GM19238 (cell line): ENCODE data around the gene SLC17A1.
A peak's percentile ranks its signal among the peaks of the same experiment; 100 is the strongest.

ENCODE experiments used
- DNase-seq: peaks from one replicate; pipeline ENCODE4 v3.0.0; 2011; ENCODE audit warnings: low spot score; ENCODE audit not compliant: insufficient read length

SLC17A1 gene

GRCh38 chr6:25833136-25833535 is 1.3 kb upstream of the SLC17A1 start:
- DNase-seq, result no peak

- no peak for DNase-seq
Measured at GRCh38 chr6:25832670-25833069, 818 bp upstream of the SLC17A1 start.

GRCh38 chr6:25832307-25832662 is 433 bp upstream of the SLC17A1 start:
- DNase-seq, result no peak

- no peak for DNase-seq
Measured at GRCh38 chr6:25830458-25830857, 1.4 kb downstream of the SLC17A1 start.

DNA sequence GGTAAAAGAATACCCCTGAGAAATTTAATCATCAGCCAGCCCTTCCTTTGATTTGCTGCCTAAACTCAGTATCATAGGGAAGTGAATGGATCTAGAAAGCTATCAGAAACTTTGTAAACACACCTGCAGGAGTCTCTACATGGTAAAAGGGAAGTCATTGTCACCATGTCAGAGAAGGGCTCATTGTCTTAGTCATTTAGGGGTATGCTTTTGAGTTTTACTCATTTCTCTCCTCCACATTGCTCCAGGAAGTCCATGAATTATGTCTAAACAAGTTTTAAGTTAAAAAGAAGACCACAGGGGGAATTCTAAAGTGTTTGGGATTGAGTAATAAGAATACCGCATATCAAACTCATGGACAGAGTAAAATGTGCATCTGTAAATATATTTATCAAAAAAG is 2.5 kb downstream of the SLC17A1 start:
- DNase-seq, result no peak

DNA sequence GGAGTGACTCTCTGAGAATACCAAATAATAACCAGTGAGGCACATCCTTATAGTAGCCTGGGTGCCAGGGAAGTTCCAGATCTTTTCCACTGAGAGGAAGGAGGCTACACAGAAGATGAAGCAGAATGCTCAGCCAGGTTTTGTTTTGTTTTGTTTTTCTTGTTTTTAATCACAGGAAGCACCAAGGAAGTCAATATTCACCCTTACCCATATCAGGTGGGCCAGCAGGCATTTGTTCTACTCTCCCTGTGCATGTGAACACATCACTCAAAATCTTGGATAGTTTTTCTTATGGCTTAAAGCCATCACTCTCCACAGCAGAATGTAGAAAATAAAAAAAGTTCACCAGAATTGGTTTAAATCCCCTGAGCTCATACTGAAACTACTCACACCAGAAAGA is 10.5 kb downstream of the SLC17A1 start:
- no peak for DNase-seq

GRCh38 chr6:25816252-25816651 is 15.6 kb downstream of the SLC17A1 start:
- no peak for DNase-seq

DNA sequence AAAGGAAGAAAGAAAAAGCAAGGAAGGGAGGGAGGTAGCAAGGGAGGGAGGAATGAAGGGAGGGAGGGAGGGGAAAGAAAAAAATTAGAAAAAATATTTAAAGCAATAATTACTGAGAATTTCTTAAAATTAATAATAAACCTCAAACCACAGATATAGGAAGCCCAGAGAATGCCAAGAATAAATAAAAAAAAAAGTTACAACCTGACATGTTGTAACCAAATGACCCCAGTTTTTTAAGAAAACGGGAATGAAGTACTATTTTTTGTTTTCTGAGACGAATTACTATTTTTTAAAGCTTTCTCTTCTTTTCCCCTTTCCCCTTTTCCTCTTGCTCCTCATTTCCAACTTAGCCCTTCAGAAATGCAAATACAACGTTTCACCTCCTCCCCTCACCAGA is 16.7 kb downstream of the SLC17A1 start:
- DNase-seq, result no peak

DNA sequence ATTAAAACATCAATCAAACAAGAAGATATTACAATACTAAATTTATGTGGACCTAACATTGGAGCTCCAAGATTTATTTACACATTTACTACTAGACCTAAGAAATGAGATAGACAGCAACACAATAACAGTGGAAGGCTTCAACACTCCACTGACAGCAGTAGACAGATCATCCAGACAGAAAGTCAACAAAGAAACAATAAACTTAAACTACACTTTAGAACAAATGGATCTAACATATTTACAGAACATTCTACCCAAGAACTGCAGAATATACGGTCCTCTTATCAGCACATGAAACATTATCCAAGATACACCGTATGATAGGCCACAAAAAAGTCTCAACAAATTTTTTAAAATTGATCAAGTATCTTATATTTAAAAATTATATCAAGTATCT is 27.0 kb downstream of the SLC17A1 start:
- DNase-seq, result no peak

GRCh38 chr6:25801436-25801835 is 30.4 kb downstream of the SLC17A1 start:
- DNase-seq, result no peak

GRCh38 chr6:25794784-25795183 is 37.1 kb downstream of the SLC17A1 start:
- no peak for DNase-seq

- DNase-seq, result no peak
Measured at GRCh38 chr6:25793970-25794369, 37.9 kb downstream of the SLC17A1 start.

GRCh38 chr6:25792016-25792415 is 39.8 kb downstream of the SLC17A1 start:
- DNase-seq, result no peak

- DNase-seq, result no peak
Measured at GRCh38 chr6:25789475-25789874, 42.4 kb downstream of the SLC17A1 start.

DNA sequence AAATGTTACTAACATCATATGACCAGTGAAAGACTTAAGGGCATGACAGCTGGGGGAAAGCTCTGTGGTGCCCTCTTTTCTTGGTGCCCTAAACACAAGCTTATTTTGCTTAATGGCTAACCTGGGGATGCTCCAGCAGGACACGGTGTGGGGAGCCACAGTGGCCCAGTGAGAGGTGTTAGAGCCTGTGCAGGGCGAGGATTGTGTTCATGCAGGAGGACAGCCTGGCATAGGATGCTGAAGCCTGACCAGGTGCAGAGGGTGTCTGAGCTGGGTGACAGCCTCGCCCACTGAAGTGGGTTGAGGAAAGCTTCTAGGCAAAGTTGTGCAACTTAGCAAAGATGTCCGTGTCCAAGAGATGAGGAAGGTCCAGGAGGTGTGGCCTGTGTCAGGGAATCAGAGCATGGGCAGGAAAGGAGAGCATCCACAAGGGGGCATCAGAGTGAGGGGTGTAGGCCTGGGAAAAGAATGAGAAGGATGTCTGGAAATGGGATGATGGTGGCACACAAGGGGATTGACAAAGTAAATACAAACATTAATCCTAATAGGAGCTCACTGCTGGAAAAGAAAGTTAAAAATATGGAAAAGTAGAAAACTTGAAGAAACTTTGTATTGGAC is 43.4 kb downstream of the SLC17A1 start:
- peak; percentile 5 for DNase-seq

DNA sequence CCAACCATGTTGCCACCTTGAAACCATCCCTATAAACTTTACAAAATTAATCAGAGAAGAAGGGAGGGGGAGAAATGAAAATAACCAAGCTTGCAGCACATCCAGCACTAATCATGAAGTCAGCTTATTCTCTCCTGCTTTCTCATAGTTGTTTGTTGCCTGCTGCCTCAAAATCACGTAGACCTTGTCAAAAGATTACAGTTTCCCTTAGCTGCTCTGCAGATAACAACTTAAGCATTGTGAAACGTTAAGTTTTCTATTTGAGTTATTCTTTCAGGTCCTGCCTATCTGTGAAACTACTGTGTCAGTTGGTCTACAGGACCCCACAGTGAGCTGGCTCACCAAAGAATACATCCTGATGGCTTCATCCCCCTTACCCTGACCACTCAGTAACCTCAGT is 44.4 kb downstream of the SLC17A1 start:
- DNase-seq, result no peak

DNA sequence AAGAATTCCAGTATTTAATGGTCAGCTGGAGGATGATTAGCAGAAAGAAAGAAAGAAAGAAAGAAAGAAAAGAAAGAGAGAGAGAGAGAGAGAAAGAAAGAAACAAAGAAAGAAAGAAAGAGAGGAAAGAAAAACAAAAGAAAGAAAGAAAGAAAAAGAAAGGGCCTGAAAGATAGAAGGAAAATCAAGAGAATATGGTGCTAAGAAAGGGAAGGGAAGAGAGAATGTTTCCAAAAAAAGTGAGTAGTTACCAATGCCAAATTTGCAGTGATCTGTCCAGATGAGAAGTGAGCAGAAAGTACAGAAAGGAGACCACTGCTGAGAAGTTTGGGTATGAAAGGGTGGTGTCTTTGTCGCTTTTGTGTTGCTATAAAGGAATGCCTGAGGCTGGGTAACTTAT is 50.7 kb downstream of the SLC17A1 start:
- DNase-seq, result no peak

GRCh38 chr6:25777856-25778649 is 53.8 kb downstream of the SLC17A1 start:
- no peak for DNase-seq

DNA sequence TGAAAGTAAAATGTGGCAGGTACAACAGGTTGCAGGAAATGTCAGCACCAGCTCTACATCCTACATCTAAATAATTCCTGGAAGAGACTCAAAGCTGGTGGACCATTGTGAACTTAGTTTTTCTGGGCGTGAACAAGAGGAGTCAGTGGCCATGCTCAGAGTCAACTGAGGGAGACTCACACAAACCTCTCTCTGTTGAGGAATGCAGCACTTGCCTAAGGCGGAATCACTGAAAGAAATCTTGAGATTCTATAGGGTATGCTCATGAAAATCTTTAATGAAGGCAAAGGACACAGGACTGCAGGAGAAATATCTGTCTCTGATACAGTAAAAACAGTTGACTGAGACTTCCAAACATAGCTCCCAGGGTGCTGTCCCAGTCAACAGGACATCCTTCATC is 54.8 kb downstream of the SLC17A1 start:
- DNase-seq, result no peak

DNA sequence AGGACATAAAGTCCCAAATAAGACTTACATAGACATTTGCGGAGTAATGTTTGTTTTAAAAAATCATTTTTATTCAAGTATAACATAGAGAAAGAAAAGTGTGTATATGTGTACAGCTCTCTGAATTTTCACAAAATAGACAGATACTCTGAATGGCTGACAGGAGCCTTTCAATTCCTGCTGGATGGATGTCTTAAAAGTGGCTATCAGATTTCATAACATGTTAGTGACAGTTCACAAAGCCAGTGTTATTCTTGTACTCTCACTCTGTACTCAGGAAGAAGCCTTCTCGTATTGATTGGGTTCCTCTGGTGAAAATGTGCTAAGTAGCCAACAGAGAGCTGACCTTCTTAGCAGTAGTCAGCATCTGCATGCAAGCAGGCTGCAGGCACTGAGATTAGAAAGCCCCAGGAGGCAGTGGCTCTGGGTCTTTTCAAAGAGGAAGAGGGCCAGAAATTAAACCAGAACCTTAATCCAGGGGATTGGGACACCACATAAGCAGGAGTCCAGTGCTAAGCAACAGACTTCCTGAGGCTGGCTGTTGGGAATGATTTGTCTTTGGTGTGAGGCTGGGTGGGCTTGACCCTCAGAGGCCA is 57.6 kb downstream of the SLC17A1 start:
- DNase-seq, result no peak

DNA sequence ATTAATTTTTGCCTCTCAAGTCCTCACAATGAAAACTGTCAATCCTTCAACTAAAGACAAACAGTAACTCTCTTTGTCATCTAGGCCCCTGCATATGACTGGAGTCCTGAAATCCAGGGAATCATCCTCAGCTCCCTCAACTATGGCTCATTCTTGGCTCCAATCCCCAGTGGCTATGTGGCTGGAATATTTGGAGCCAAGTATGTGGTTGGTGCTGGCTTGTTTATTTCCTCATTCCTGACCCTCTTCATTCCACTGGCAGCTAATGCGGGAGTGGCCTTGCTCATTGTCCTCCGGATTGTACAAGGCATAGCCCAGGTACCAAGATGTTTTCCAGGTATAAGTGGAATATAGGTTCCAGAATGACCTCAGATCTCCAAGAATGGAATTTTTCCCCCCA is 61.9 kb downstream of the SLC17A1 start:
- DNase-seq, result no peak

DNA sequence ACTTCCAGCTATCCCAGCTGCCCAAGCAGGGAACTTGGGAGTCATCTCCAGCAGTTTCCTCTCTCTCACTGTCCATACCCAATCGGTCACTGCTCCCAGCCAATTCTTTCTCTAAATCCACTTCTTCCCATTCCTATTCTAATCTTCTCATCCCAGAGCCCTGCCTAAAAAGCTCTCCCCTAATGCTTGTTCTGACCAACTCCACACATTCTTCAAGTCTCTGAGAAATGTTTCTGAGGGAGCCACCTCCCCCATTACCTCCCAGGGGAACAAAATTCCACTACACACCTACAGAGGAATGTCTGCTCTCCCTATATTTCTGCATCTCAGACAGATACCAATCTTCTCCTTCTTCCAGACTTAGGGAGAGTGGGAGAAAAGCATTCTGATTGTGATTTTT is 63.3 kb downstream of the SLC17A1 start:
- DNase-seq, result no peak

DNA sequence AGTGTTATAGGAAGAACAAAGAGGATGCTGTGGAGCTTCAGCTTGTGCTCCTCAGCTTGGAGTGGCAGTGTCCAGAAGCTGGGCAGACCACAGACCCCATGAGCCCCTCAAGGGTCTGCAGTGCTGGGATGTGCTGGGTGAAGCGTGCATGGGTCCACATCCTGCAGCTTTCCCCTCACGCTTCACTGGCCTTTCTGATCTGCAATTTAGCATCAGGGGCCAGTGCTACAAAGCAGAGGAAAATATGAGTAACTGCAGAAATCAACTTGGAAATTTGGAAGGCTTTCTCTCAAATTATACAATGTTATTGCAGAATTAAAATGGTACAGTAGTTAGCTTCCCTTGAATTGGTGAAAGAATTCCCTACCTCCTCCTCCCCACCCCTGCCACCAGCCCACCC is 67.2 kb downstream of the SLC17A1 start:
- DNase-seq, result no peak
